NCI-H345 (cell line): ENCODE data around the gene GPR61.

ENCODE experiments used
- DNase-seq: peaks from one replicate; lab custom pipeline; 2025; lab: John Stamatoyannopoulos, UW

Gene GPR61

GRCh38 chr1:109570414-109570813, 30.7 kb downstream of the GPR61 start:
- no peak for DNase-seq

GRCh38 chr1:109573785-109574184, 34.1 kb downstream of the GPR61 start:
- DNase-seq, result no peak

GRCh38 chr1:109578947-109579443, 39.3 kb downstream of the GPR61 start:
- no peak for DNase-seq

GRCh38 chr1:109579491-109579890, 39.8 kb downstream of the GPR61 start:
- DNase-seq, result no peak

GRCh38 chr1:109582021-109582420, 42.3 kb downstream of the GPR61 start:
- no peak for DNase-seq

GRCh38 chr1:109584766-109585165, 45.1 kb downstream of the GPR61 start:
- no peak for DNase-seq

- no peak for DNase-seq
These were observed 46.4 kb downstream of the GPR61 start for GRCh38 chr1:109586055-109586454.

GRCh38 chr1:109589177-109589576, 49.5 kb downstream of the GPR61 start:
- no peak for DNase-seq

GRCh38 chr1:109589679-109590078, 50.0 kb downstream of the GPR61 start:
- no peak for DNase-seq

- DNase-seq, result no peak
These were observed 53.2 kb downstream of the GPR61 start for GRCh38 chr1:109592916-109593315.

GRCh38 chr1:109595531-109595930, 55.9 kb downstream of the GPR61 start:
- no peak for DNase-seq
